Measurements from ENCODE around the gene TAF1. TPM values are rescaled to one million over a fixed set of nuclear protein-coding genes. Genes with fewer than 3 reads are reported as not detected.

The TAF1 gene
- total and polyA plus RNA-seq, 2 of the 8 experiments (the other 6 are each of a cell fraction or from before 2014, with no cell fraction given): 6.3 to 30.2 TPM

GRCh38 chrX:71372388-71372787, 6.2 kb downstream of the TAF1 start (continued):
- TF ChIP-seq CHD7 (IDR thresholded peaks at IDR 0.05; ENCODE audit: insufficient replicate concordance, low read length) (no peak), MAX (IDR thresholded peaks at IDR 0.05) (no peak), SAP30 (IDR thresholded peaks at IDR 0.05; ENCODE audit: insufficient read depth, insufficient replicate concordance, low read length) (no peak), POLR2A (IDR thresholded peaks at IDR 0.05; ENCODE audit: control extremely low read depth in 1 of 2, low read depth in 2 of 2, low read length in 2 of 2) (no peak), BACH1 (IDR thresholded peaks at IDR 0.05; ENCODE audit: low read length) (no peak), ATF3 (IDR thresholded peaks at IDR 0.05; ENCODE audit: insufficient read depth, low read depth, low read length) (no peak), POU5F1 (IDR thresholded peaks at IDR 0.05; ENCODE audit: low read depth, low read length) (no peak), GABPA (IDR thresholded peaks at IDR 0.05; ENCODE audit: borderline replicate concordance, insufficient read depth, low read length) (no peak), NRF1 (IDR thresholded peaks at IDR 0.05; ENCODE audit: low read depth, low read length) (no peak)

Data from H1 (cell line).